ENCODE measurements around the gene SYCE1.

GRCh38 chr10:133568287-133568614 is 2.9 kb upstream of the SYCE1 start:
- TF ChIP-seq CTCF (conservative IDR thresholded peaks at IDR 0.05 in 1 of 2, IDR thresholded peaks at IDR 0.05 in 1 of 2; ENCODE audit: extremely low read depth in 1 of 2, insufficient read depth in 1 of 2, low read depth in 1 of 2, low read length in 2 of 2) (no peak), EZH2 (IDR thresholded peaks at IDR 0.05; ENCODE audit: borderline replicate concordance, low read length) (no peak)

Data from mammary epithelial cell (primary cell).